HEK293 (cell line): ENCODE data around the gene MEGF9.

Experiments
- BCL11A ChIP-seq: fragments of 450-650 bp; formaldehyde crosslinking; IDR thresholded peaks from 2 replicates; pipeline ENCODE4 v1.5.1; 2016; ENCODE audit warnings: low read depth, missing biosample characterization, missing genetic modification characterization
- CTCF ChIP-seq: fragments of 450-650 bp; formaldehyde crosslinking; IDR thresholded peaks from 2 replicates; pipeline ENCODE4 v1.5.1; 2016; ENCODE audit warnings: missing biosample characterization, missing genetic modification characterization
- GLI2 ChIP-seq: fragments of 450-650 bp; formaldehyde crosslinking; IDR thresholded peaks from 2 replicates; pipeline ENCODE4; 2017; ENCODE audit warnings: missing biosample characterization, missing genetic modification characterization, low read depth, borderline replicate concordance
- GLIS2 ChIP-seq: fragments of 450-650 bp; formaldehyde crosslinking; IDR thresholded peaks from 2 replicates; pipeline ENCODE4 v1.5.1; 2016; ENCODE audit warnings: missing biosample characterization, missing genetic modification characterization
- KLF1 ChIP-seq: fragments of 450-650 bp; formaldehyde crosslinking; IDR thresholded peaks from 2 replicates; pipeline ENCODE4 v1.5.1; 2016; ENCODE audit warnings: missing biosample characterization, missing genetic modification characterization
- KLF9 ChIP-seq: fragments of 450-650 bp; formaldehyde crosslinking; IDR thresholded peaks from 2 replicates; pipeline ENCODE4 v1.5.1; 2016; ENCODE audit warnings: missing biosample characterization, missing genetic modification characterization, low read depth
- MZF1 ChIP-seq: fragments of 450-650 bp; formaldehyde crosslinking; IDR thresholded peaks from 2 replicates; pipeline ENCODE4 v1.5.1; 2017; ENCODE audit warnings: missing biosample characterization, missing genetic modification characterization, borderline replicate concordance
- OVOL3 ChIP-seq: fragments of 450-650 bp; formaldehyde crosslinking; IDR thresholded peaks from 2 replicates; pipeline ENCODE4 v1.5.1; 2016; ENCODE audit warnings: missing biosample characterization, missing genetic modification characterization
- ZBTB6 ChIP-seq: fragments of 450-650 bp; formaldehyde crosslinking; IDR thresholded peaks from 2 replicates; pipeline ENCODE4 v1.5.1; 2017; ENCODE audit warnings: missing biosample characterization, missing genetic modification characterization
- ZBTB8A ChIP-seq: fragments of 450-650 bp; formaldehyde crosslinking; IDR thresholded peaks from 2 replicates; pipeline ENCODE4 v1.5.1; 2016; ENCODE audit warnings: missing biosample characterization, missing genetic modification characterization
- ZIC2 ChIP-seq: fragments of 450-650 bp; formaldehyde crosslinking; IDR thresholded peaks from 2 replicates; pipeline ENCODE4 v1.5.1; 2016; ENCODE audit warnings: missing biosample characterization, missing genetic modification characterization
- ZNF112 ChIP-seq: fragments of 450-650 bp; formaldehyde crosslinking; IDR thresholded peaks from 2 replicates; pipeline ENCODE4 v1.5.0; 2017; ENCODE audit warnings: missing biosample characterization, missing genetic modification characterization
- ZNF121 ChIP-seq: fragments of 450-650 bp; formaldehyde crosslinking; IDR thresholded peaks from 2 replicates; pipeline ENCODE4 v1.5.1; 2016; ENCODE audit warnings: missing biosample characterization, missing genetic modification characterization
- ZNF140 ChIP-seq: fragments of 450-650 bp; formaldehyde crosslinking; IDR thresholded peaks from 2 replicates; pipeline ENCODE4 v1.5.1; 2016; ENCODE audit warnings: missing biosample characterization, missing genetic modification characterization
- ZNF148 ChIP-seq: fragments of 450-650 bp; formaldehyde crosslinking; IDR thresholded peaks from 2 replicates; pipeline ENCODE4 v1.5.0; 2017; ENCODE audit warnings: missing biosample characterization, missing genetic modification characterization, borderline replicate concordance
- ZNF157 ChIP-seq: fragments of 450-650 bp; formaldehyde crosslinking; IDR thresholded peaks from 2 replicates; pipeline ENCODE4 v1.5.1; 2016; ENCODE audit warnings: missing biosample characterization, missing genetic modification characterization
- ZNF16 ChIP-seq: fragments of 450-650 bp; formaldehyde crosslinking; IDR thresholded peaks from 2 replicates; pipeline ENCODE4 v1.5.1; 2016; ENCODE audit warnings: low read depth, missing biosample characterization, missing genetic modification characterization
- ZNF2 ChIP-seq: fragments of 450-650 bp; formaldehyde crosslinking; IDR thresholded peaks from 2 replicates; pipeline ENCODE4 v1.5.1; 2016; ENCODE audit warnings: missing biosample characterization, missing genetic modification characterization
- ZNF214 ChIP-seq: fragments of 450-650 bp; formaldehyde crosslinking; IDR thresholded peaks from 2 replicates; pipeline ENCODE4 v1.5.1; 2017; ENCODE audit warnings: missing biosample characterization, mild to moderate bottlenecking, missing genetic modification characterization, borderline replicate concordance
- ZNF24 ChIP-seq: fragments of 450-650 bp; formaldehyde crosslinking; IDR thresholded peaks from 2 replicates; pipeline ENCODE4 v1.5.1; 2016; ENCODE audit warnings: missing biosample characterization, missing genetic modification characterization
- ZNF335 ChIP-seq: fragments of 450-650 bp; formaldehyde crosslinking; conservative IDR thresholded peaks from 2 replicates; pipeline ENCODE4 v1.5.1; 2016; ENCODE audit warnings: missing biosample characterization, missing genetic modification characterization
- ZNF391 ChIP-seq: fragments of 450-650 bp; formaldehyde crosslinking; IDR thresholded peaks from 2 replicates; pipeline ENCODE4 v1.5.1; 2016; ENCODE audit warnings: low read depth, missing biosample characterization, missing genetic modification characterization, borderline replicate concordance
- ZNF416 ChIP-seq: fragments of 450-650 bp; formaldehyde crosslinking; IDR thresholded peaks from 2 replicates; pipeline ENCODE4 v1.5.1; 2016; ENCODE audit warnings: missing biosample characterization, missing genetic modification characterization
- ZNF426 ChIP-seq: fragments of 450-650 bp; formaldehyde crosslinking; IDR thresholded peaks from 2 replicates; pipeline ENCODE4 v1.5.1; 2017; ENCODE audit warnings: missing biosample characterization, missing genetic modification characterization, mild to moderate bottlenecking, inconsistent platforms, moderate library complexity
- ZNF548 ChIP-seq: fragments of 450-650 bp; formaldehyde crosslinking; IDR thresholded peaks from 2 replicates; pipeline ENCODE4 v1.5.1; 2016; ENCODE audit warnings: missing biosample characterization, missing genetic modification characterization
- ZNF629 ChIP-seq: fragments of 450-650 bp; formaldehyde crosslinking; IDR thresholded peaks from 2 replicates; pipeline ENCODE4 v1.5.1; 2017; ENCODE audit warnings: missing biosample characterization, missing genetic modification characterization
- ZNF704 ChIP-seq: fragments of 450-650 bp; formaldehyde crosslinking; IDR thresholded peaks from 2 replicates; pipeline ENCODE4 v1.5.1; 2016; ENCODE audit warnings: missing biosample characterization, missing genetic modification characterization
- ZNF792 ChIP-seq: fragments of 450-650 bp; formaldehyde crosslinking; IDR thresholded peaks from 2 replicates; pipeline ENCODE4 v1.5.1; 2016; ENCODE audit warnings: missing biosample characterization, missing genetic modification characterization
- ZSCAN16 ChIP-seq: fragments of 450-650 bp; formaldehyde crosslinking; IDR thresholded peaks from 2 replicates; pipeline ENCODE4 v1.5.1; 2016; ENCODE audit warnings: missing biosample characterization, missing genetic modification characterization
- TF ChIP-seq, protein P1 (sequence below): fragments of 450-650 bp; formaldehyde crosslinking; conservative IDR thresholded peaks from 2 replicates; pipeline ENCODE4 v1.5.1; 2016; ENCODE audit warnings: low read depth, missing biosample characterization, missing genetic modification characterization
- TF ChIP-seq, protein P2 (sequence below): fragments of 450-650 bp; formaldehyde crosslinking; IDR thresholded peaks from 2 replicates; pipeline ENCODE4 v1.5.1; 2016; ENCODE audit warnings: missing biosample characterization, missing genetic modification characterization

MEGF9 gene

DNA sequence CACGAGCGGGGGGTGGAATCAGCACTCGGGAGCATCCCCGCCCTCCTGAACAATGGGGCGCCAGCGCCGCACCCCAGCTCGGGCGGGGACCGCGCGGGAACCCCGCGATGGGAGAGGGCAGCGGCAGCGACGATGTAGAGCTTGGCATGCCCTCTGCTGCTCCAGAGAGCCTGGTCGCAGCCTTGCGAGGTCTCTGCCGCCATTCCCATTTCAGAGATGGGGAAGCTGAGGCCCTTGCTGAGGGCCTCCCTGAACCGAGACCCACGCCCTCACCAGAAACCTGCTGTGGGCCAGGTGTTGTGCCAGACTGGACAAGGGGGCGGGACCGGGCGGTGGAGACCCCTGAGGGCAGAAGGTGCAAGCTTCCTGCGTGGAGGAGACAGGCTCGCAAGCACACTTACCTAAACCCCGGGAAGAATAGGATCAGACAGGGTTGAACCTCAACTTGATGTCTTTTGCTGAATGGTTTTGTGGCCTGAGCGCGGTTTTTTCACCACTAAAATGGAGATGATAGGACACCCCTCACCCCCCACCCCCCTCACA is 647 bp upstream of the MEGF9 start (continued):
- TF ChIP-seq ZBTB6 (tag by site-specific recombination): no peak
- no peak for TF ChIP-seq GLIS2 (tag by site-specific recombination)
- 0 out of 2 replicates have a peak, but pooled peaks have one; percentile 7 for TF ChIP-seq CTCF (tag by site-specific recombination)
- no peak for TF ChIP-seq ZNF112 (tag by site-specific recombination)
- no peak for TF ChIP-seq ZNF629 (tag by site-specific recombination)
- TF ChIP-seq, protein P1, sequence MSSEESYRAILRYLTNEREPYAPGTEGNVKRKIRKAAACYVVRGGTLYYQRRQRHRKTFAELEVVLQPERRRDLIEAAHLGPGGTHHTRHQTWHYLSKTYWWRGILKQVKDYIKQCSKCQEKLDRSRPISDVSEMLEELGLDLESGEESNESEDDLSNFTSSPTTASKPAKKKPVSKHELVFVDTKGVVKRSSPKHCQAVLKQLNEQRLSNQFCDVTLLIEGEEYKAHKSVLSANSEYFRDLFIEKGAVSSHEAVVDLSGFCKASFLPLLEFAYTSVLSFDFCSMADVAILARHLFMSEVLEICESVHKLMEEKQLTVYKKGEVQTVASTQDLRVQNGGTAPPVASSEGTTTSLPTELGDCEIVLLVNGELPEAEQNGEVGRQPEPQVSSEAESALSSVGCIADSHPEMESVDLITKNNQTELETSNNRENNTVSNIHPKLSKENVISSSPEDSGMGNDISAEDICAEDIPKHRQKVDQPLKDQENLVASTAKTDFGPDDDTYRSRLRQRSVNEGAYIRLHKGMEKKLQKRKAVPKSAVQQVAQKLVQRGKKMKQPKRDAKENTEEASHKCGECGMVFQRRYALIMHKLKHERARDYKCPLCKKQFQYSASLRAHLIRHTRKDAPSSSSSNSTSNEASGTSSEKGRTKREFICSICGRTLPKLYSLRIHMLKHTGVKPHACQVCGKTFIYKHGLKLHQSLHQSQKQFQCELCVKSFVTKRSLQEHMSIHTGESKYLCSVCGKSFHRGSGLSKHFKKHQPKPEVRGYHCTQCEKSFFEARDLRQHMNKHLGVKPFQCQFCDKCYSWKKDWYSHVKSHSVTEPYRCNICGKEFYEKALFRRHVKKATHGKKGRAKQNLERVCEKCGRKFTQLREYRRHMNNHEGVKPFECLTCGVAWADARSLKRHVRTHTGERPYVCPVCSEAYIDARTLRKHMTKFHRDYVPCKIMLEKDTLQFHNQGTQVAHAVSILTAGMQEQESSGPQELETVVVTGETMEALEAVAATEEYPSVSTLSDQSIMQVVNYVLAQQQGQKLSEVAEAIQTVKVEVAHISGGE (tag by site-specific recombination): no peak
- 0 out of 2 replicates have a peak, but pooled peaks have one; percentile 12 for TF ChIP-seq ZNF121 (tag by site-specific recombination)
- 0 out of 2 replicates have a peak, but pooled peaks have one; percentile 33 for TF ChIP-seq KLF1
- no peak for TF ChIP-seq ZNF548
- TF ChIP-seq ZNF792: no peak
- no peak for TF ChIP-seq ZNF214 (tag by site-specific recombination)
- no peak for TF ChIP-seq ZNF391 (tag by site-specific recombination)
- TF ChIP-seq GLI2 (tag by site-specific recombination): no peak
- TF ChIP-seq MZF1 (tag by site-specific recombination): no peak
- TF ChIP-seq ZNF140 (tag by site-specific recombination): no peak
- no peak for TF ChIP-seq ZNF426 (tag by site-specific recombination)
- TF ChIP-seq ZSCAN16: no peak
- no peak for TF ChIP-seq ZNF148 (tag by site-specific recombination)
- TF ChIP-seq KLF9 (tag by site-specific recombination): peak; percentile 45
- TF ChIP-seq ZIC2 (tag by site-specific recombination): 0 out of 2 replicates have a peak, but pooled peaks have one; percentile 9
- TF ChIP-seq ZBTB8A (tag by site-specific recombination): peak; percentile 65; the same call in 1 of the 2 replicates
- no peak for TF ChIP-seq ZNF704
- TF ChIP-seq OVOL3 (tag by site-specific recombination): no peak
- TF ChIP-seq ZNF157: no peak
- no peak for TF ChIP-seq BCL11A
- TF ChIP-seq, protein P2, sequence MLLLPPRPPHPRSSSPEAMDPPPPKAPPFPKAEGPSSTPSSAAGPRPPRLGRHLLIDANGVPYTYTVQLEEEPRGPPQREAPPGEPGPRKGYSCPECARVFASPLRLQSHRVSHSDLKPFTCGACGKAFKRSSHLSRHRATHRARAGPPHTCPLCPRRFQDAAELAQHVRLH (tag by site-specific recombination): peak; percentile 49; the same call in 1 of the 2 replicates
- TF ChIP-seq ZNF335 (tag by site-specific recombination): peak; percentile 45
- TF ChIP-seq ZNF16 (tag by site-specific recombination): no peak
- TF ChIP-seq ZNF416 (tag by site-specific recombination): no peak
- TF ChIP-seq ZNF2: 0 out of 2 replicates have a peak, but pooled peaks have one; percentile 21
- TF ChIP-seq ZNF24: 0 out of 2 replicates have a peak, but pooled peaks have one; percentile 40
